ENCODE measurements around the gene HDAC9.

GRCh38 chr7:18756378-18757050 lies 261.0 kb downstream of the HDAC9 start:
- TF ChIP-seq CTCF (IDR thresholded peaks at IDR 0.05) (no peak), EP300 (IDR thresholded peaks at IDR 0.05) (no peak), POLR2A (IDR thresholded peaks at IDR 0.05) (no peak)
